ENCODE data around the gene TMPRSS2. TPM values are rescaled to one million over a fixed set of nuclear protein-coding genes. Genes with fewer than 3 reads are reported as not detected.

The TMPRSS2 gene
- total and polyA plus RNA-seq, 2 donors (not counting 3 experiments of a cell fraction or from before 2014, with no cell fraction given): not detected

- ChIA-PET POLR2A (no interaction called here), CTCF (interaction anchor here (0.9 kb wide), 1 partner anchor 183 kb away, joined by 3 read pairs; no protein-coding TSS in a partner anchor)
- H2AFZ ChIP-seq (ENCODE audit: low read depth, low read length): no peak overlapping the region
- intact Hi-C loops (cut with micrococcal nuclease): no loop called here
- no peaks in the 10 kb centered on the region for H3K79me2 ChIP-seq (ENCODE audit: control insufficient read depth, insufficient read depth, low read length)
- no peaks in the 10 kb centered on the region for H3K9me3 ChIP-seq (replicated peaks; ENCODE audit: control insufficient read depth, insufficient read depth, low read length)
- H3K9me1 ChIP-seq (replicated peaks; ENCODE audit: control insufficient read depth, extremely low read depth, insufficient read depth, low read length): no peaks in the 10 kb centered on the region
- H3K4me2 ChIP-seq (ENCODE audit: insufficient read depth, low read length): no peak overlapping the region
- dilution Hi-C loops (cut with MboI; ENCODE audit: extremely low pct_ligation_motif_present, low sequenced_read_pairs): no loop called here
- TF ChIP-seq EZH2 (IDR thresholded peaks at IDR 0.05; ENCODE audit: borderline replicate concordance, low read depth, low read length, severe bottlenecking) (no peak), POLR2A (IDR thresholded peaks at IDR 0.05; ENCODE audit: low read depth, low read length) (no peak), JUN (IDR thresholded peaks at IDR 0.05; ENCODE audit: borderline replicate concordance, insufficient read depth, insufficient read length, low read depth) (no peak), MYC (IDR thresholded peaks at IDR 0.05; ENCODE audit: low read depth, low read length) (no peak), GATA2 (IDR thresholded peaks at IDR 0.05; ENCODE audit: insufficient read depth, insufficient read length, low read depth, low read length) (no peak), POLR2AphosphoS5 (IDR thresholded peaks at IDR 0.05; ENCODE audit: insufficient read depth, low read depth, low read length) (no peak), FOS (IDR thresholded peaks at IDR 0.05; ENCODE audit: borderline replicate concordance, insufficient read depth, low read length) (no peak)
- TF ChIP-seq, protein P1, sequence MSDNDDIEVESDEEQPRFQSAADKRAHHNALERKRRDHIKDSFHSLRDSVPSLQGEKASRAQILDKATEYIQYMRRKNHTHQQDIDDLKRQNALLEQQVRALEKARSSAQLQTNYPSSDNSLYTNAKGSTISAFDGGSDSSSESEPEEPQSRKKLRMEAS (IDR thresholded peaks at IDR 0.05; ENCODE audit: insufficient read depth, insufficient read length): no peak
- TF ChIP-seq, protein P2, sequence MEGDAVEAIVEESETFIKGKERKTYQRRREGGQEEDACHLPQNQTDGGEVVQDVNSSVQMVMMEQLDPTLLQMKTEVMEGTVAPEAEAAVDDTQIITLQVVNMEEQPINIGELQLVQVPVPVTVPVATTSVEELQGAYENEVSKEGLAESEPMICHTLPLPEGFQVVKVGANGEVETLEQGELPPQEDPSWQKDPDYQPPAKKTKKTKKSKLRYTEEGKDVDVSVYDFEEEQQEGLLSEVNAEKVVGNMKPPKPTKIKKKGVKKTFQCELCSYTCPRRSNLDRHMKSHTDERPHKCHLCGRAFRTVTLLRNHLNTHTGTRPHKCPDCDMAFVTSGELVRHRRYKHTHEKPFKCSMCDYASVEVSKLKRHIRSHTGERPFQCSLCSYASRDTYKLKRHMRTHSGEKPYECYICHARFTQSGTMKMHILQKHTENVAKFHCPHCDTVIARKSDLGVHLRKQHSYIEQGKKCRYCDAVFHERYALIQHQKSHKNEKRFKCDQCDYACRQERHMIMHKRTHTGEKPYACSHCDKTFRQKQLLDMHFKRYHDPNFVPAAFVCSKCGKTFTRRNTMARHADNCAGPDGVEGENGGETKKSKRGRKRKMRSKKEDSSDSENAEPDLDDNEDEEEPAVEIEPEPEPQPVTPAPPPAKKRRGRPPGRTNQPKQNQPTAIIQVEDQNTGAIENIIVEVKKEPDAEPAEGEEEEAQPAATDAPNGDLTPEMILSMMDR (IDR thresholded peaks at IDR 0.05; ENCODE audit: extremely low read depth in 1 of 2, insufficient read depth in 1 of 2, low read depth in 1 of 2, low read length in 2 of 2): no peak
- H3K4me3 ChIP-seq (replicated peaks in 1 of 3; ENCODE audit: insufficient read depth in 1 of 3, low read depth in 1 of 3, low read length in 3 of 3): no peak overlapping the region
- no peaks in the 10 kb centered on the region for H3K4me1 ChIP-seq (ENCODE audit: control insufficient read depth, extremely low read depth, insufficient read depth, low read length)
- no peak overlapping the region for H3K9ac ChIP-seq (replicated peaks; ENCODE audit: extremely low read depth, insufficient read depth, low read length)
- FAIRE-seq: no peak
- H3K27ac ChIP-seq (ENCODE audit: insufficient read depth, low read depth, low read length): no peak overlapping the region
- DNase-seq (ENCODE audit: low read depth, low spot score): no peak
- no TSS peak for BruUV-seq (replicated peaks)
- no peaks in the 10 kb centered on the region for H3K36me3 ChIP-seq (ENCODE audit: control insufficient read depth in 2 of 2, extremely low read depth in 1 of 2, insufficient read depth in 2 of 2, low read length in 2 of 2)
- no peaks in the 10 kb centered on the region for H4K20me1 ChIP-seq (replicated peaks; ENCODE audit: control insufficient read depth, extremely low read depth, insufficient read depth, low read length)
- H3K27me3 ChIP-seq (ENCODE audit: control insufficient read depth in 2 of 2, insufficient read depth in 2 of 2, low read length in 2 of 2): no peaks in the 10 kb centered on the region
Measured at GRCh38 chr21:41466024-41466820, 41.7 kb downstream of the TMPRSS2 start.

Measured in endothelial cell of umbilical vein (primary cell).